Mesenchymal stem cell (in vitro differentiated cells and primary cell): ENCODE measurements around the gene TMEM151A.

Source experiments
- DNase-seq: peaks from one replicate; pipeline ENCODE4 v3.0.0-alpha.2; 2013
- H2AFZ ChIP-seq: one replicate; pipeline ENCODE4 v1.6.1; 2013; ENCODE audit warnings: low read depth, mild to moderate bottlenecking, control low read depth, inconsistent platforms, low read length, moderate library complexity
- H2AK5ac ChIP-seq: 2 replicates; pipeline ENCODE4 v1.6.1; 2013; ENCODE audit warnings: low read length, moderate library complexity, mild to moderate bottlenecking, inconsistent platforms; ENCODE audit not compliant: severe bottlenecking
- H2BK120ac ChIP-seq: one replicate; pipeline ENCODE4 v1.6.1; 2013; ENCODE audit warnings: low read depth, mild to moderate bottlenecking, inconsistent platforms, low read length, moderate library complexity
- H2BK12ac ChIP-seq, 2 experiments: one replicate each; pipeline ENCODE4 v1.6.1; 2013; ENCODE audit warnings: inconsistent platforms in 2 of 2, low read length in 2 of 2, mild to moderate bottlenecking in 2 of 2, moderate library complexity in 2 of 2, control low read depth in 1 of 2
- H2BK15ac ChIP-seq: one replicate; pipeline ENCODE4 v1.6.1; 2013; ENCODE audit warnings: mild to moderate bottlenecking, low read depth, inconsistent platforms; ENCODE audit not compliant: poor library complexity, severe bottlenecking
- H2BK5ac ChIP-seq: 2 replicates; pipeline ENCODE4 v1.6.1; 2013; ENCODE audit warnings: low read depth, mild to moderate bottlenecking, low read length, control low read depth, inconsistent platforms; ENCODE audit not compliant: poor library complexity, severe bottlenecking
- H3K14ac ChIP-seq, 2 experiments: one replicate each; pipeline ENCODE4 v1.6.1; 2013; ENCODE audit warnings: inconsistent platforms in 2 of 2, low read length in 2 of 2, control low read depth in 1 of 2, mild to moderate bottlenecking in 1 of 2, moderate library complexity in 1 of 2
- H3K18ac ChIP-seq, 2 experiments: one replicate each; pipeline ENCODE4 v1.6.1; 2013; ENCODE audit warnings: inconsistent platforms in 2 of 2, low read length in 2 of 2, control low read depth in 1 of 2, low read depth in 1 of 2, mild to moderate bottlenecking in 1 of 2
- H3K23ac ChIP-seq, 2 experiments: one replicate each; pipeline ENCODE4 v1.6.1; 2013; ENCODE audit warnings: inconsistent platforms in 2 of 2, low read length in 2 of 2, mild to moderate bottlenecking in 2 of 2, moderate library complexity in 2 of 2, control low read depth in 1 of 2
- H3K27ac ChIP-seq: 2 replicates; pipeline ENCODE4 v1.5.1; 2013; ENCODE audit warnings: mild to moderate bottlenecking, moderate library complexity, low read length, control low read depth, inconsistent platforms; ENCODE audit not compliant: poor library complexity, severe bottlenecking
- H3K27me3 ChIP-seq, 2 experiments: 2 replicates each; pipeline versions ENCODE4 v1.6.1 to v1.7.0; 2013; ENCODE audit warnings: low read length in 2 of 2, mild to moderate bottlenecking in 2 of 2, moderate library complexity in 2 of 2, control low read depth in 1 of 2, inconsistent platforms in 1 of 2; ENCODE audit not compliant: control insufficient read depth in 1 of 2, insufficient read depth in 1 of 2
- H3K36me3 ChIP-seq, 2 experiments: 2 replicates each; pipeline versions ENCODE4 v1.6.1 to v1.7.0; 2013; ENCODE audit warnings: low read length in 2 of 2, control low read depth in 1 of 2, inconsistent platforms in 1 of 2, low read depth in 1 of 2, mild to moderate bottlenecking in 1 of 2; ENCODE audit not compliant: insufficient read depth in 2 of 2, control insufficient read depth in 1 of 2
- H3K4ac ChIP-seq, 2 experiments: one replicate each; pipeline ENCODE4 v1.6.1; 2013; ENCODE audit warnings: inconsistent platforms in 2 of 2, low read length in 2 of 2, mild to moderate bottlenecking in 2 of 2, moderate library complexity in 2 of 2, control low read depth in 1 of 2, low read depth in 1 of 2
- H3K4me1 ChIP-seq: 2 replicates; pipeline ENCODE4 v1.6.1; 2013; ENCODE audit warnings: low read depth, low read length, control low read depth; ENCODE audit not compliant: control insufficient read depth, insufficient read depth
- H3K4me2 ChIP-seq: 2 replicates; pipeline ENCODE4 v1.6.1; 2013; ENCODE audit warnings: low read length, mild to moderate bottlenecking, inconsistent platforms; ENCODE audit not compliant: poor library complexity, severe bottlenecking
- H3K4me3 ChIP-seq, 2 experiments: 2 replicates each; pipeline versions ENCODE4 v1.5.1 to v1.7.0; 2013; ENCODE audit warnings: low read length in 2 of 2, mild to moderate bottlenecking in 2 of 2, control low read depth in 1 of 2, low read depth in 1 of 2; ENCODE audit not compliant: insufficient read depth in 1 of 2
- H3K79me1 ChIP-seq: replicated peaks from 2 replicates; pipeline ENCODE4 v1.6.1; 2013; ENCODE audit warnings: mild to moderate bottlenecking, control low read depth, low read length, inconsistent platforms; ENCODE audit not compliant: poor library complexity, severe bottlenecking
- H3K9ac ChIP-seq: 2 replicates; pipeline ENCODE4 v1.7.0; 2013; ENCODE audit warnings: mild to moderate bottlenecking, low read length, moderate library complexity
- H3K9me3 ChIP-seq: 2 replicates; pipeline ENCODE4 v1.7.0; 2013; ENCODE audit warnings: mild to moderate bottlenecking, low read length; ENCODE audit not compliant: control insufficient read depth
- H4K8ac ChIP-seq: one replicate; pipeline ENCODE4 v1.6.1; 2013; ENCODE audit warnings: inconsistent platforms, mild to moderate bottlenecking, low read length, moderate library complexity
- H4K91ac ChIP-seq: one replicate; pipeline ENCODE4 v1.6.1; 2013; ENCODE audit warnings: mild to moderate bottlenecking, low read length, inconsistent platforms
- WGBS: methylation state at CpG from one replicate; pipeline ENCODE4 v1.1.7; 2013; ENCODE audit warnings: mixed read lengths; 5-methylcytosine and 5-hydroxymethylcytosine counted together

Gene TMEM151A

DNA sequence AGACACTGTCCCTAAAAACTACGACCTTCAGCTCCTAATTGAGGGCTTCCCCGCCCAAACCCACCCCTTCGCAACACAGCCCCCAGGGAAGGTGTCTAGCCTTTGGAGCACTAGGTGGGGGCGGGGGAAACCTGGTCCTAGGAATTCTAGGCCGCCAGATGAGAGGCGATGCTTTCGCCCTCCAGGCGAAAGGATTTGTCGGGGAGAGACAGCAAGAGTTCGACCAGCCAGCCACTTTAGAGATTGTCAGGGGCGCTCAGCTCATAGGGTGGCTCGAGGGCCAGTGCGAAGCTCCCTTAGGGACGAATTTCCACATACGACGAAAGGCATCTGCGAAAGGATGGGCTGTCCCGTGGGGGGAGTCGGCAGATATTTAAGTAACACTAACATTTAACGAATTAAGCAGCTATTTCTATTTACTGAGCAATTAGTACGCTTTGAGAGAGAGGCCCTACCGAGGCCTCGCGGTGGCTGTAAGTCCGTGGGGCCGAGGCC, 19.8 kb downstream of the TMEM151A start:
- Histone ChIP-seq H3K27me3 (peaks cover 0 to 5% of the 10 kb centered on the region in 2 experiments), H2AK5ac (no peak overlapping the region), H3K4me2 (no peak overlapping the region), H3K18ac (peak overlapping the region in 1 of 2 experiments; percentile 28), H3K79me1 (peaks cover 3% of the 10 kb centered on the region), H2AFZ (no peak overlapping the region), H4K8ac (no peak overlapping the region), H3K9me3 (no peaks in the 10 kb centered on the region), H3K27ac (peak overlapping the region; percentile 92), H2BK5ac (no peak overlapping the region), H3K36me3 (peaks cover 8 to 17% of the 10 kb centered on the region in 2 experiments), H2BK15ac (peak overlapping the region; percentile 92), H3K4me1 (peaks cover 31% of the 10 kb centered on the region), H3K9ac (peak overlapping the region; percentile 77), H3K4ac (no peak overlapping the region), H2BK120ac (no peak overlapping the region), H2BK12ac (no peak overlapping the region), H3K23ac (no peak overlapping the region), H3K14ac (no peak overlapping the region), H4K91ac (no peak overlapping the region), H3K4me3 (peak overlapping the region in 1 of 2 experiments; percentile 73)
- WGBS, result 34% methylated on average over 19 of the region's 26 CpGs
- DNase-seq, result no peak

- WGBS, result under 1% methylated on average over 42 of the region's 44 CpGs
- Histone ChIP-seq H4K91ac (peak overlapping the region; percentile 89), H3K36me3 (peaks cover 8 to 17% of the 10 kb centered on the region in 2 experiments)
Measured at GRCh38 chr11:66311965-66312548, 20.4 kb downstream of the TMEM151A start.

DNA sequence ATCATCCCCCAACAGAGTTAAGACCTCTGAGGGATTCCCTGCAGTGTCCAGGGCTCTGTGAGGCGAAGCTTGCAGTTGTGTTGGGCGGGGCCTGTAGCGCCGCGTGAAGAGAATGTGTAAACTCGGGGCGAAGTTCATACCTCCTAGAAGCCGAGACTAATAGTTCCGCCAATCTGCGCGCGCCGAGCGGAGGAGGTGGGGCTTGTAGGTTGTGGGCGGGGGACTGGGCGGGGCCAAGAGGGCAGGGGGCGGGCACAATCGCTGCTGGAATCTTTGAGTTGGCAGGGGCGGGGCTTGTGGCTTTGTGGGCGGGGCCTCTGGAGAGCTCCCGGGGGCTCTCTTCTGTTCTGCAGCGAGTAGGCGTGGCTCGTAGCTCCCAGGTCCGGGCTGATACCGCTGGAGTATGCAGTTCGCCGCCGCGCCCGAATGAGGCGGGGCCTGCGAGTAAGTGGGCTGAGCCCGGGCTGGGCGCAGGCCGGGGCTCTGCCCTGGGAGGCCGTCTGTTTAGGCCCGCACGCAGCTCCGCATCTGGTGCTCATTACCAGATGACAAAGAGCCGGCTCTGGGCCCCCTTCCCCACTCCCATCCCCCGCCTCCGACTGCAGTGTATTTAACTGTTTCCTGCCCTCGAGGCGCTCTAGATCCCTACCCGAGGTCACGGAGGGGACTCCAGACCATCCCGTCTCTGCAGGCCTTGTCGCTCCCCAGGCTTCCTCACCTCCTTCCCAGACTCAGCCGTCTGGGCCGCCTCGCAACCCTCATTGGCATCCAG, 21.0 kb downstream of the TMEM151A start:
- Histone ChIP-seq H2BK15ac (no peak overlapping the region), H2BK5ac (peak overlapping the region; percentile 48), H4K91ac (peak overlapping the region; percentile 96), H2AK5ac (peak overlapping the region; percentile 33), H4K8ac (peak overlapping the region; percentile 98), H3K9me3 (no peaks in the 10 kb centered on the region), H3K9ac (peak overlapping the region; percentile 94), H3K4me1 (peaks cover 43% of the 10 kb centered on the region), H3K18ac (peak overlapping the region; percentile 98 to 99), H3K27ac (peak overlapping the region; percentile 95), H2BK120ac (peak overlapping the region; percentile 94), H3K36me3 (peaks cover 8 to 17% of the 10 kb centered on the region in 2 experiments), H3K4ac (peak overlapping the region; percentile 79 to 90), H2AFZ (peak overlapping the region; percentile 29), H3K79me1 (peaks cover 5% of the 10 kb centered on the region), H3K4me3 (peak overlapping the region; percentile 54 to 99), H3K27me3 (peaks cover 0 to under 1% of the 10 kb centered on the region in 2 experiments), H2BK12ac (peak overlapping the region; percentile 87 to 96), H3K4me2 (peak overlapping the region; percentile 88), H3K14ac (peak overlapping the region in 1 of 2 experiments; percentile 14), H3K23ac (no peak overlapping the region)
- peak; percentile 99 for DNase-seq
- under 1% methylated on average over 47 of the region's 52 CpGs for WGBS

More at GRCh38 chr11:66311965-66312548, 20.4 kb downstream of the TMEM151A start:
- H3K79me1 ChIP-seq, result peaks cover 5% of the 10 kb centered on the region
- peak overlapping the region; percentile 88 for H3K4me2 ChIP-seq
- H3K27ac ChIP-seq, result peak overlapping the region; percentile 92
- no peak overlapping the region for H3K23ac ChIP-seq
- peak overlapping the region; percentile 54 to 73 for H3K4me3 ChIP-seq
- H3K9ac ChIP-seq, result peak overlapping the region; percentile 77
- H2AK5ac ChIP-seq, result no peak overlapping the region
- H2BK12ac ChIP-seq, result peak overlapping the region; percentile 49 to 87
- H2BK120ac ChIP-seq, result peak overlapping the region; percentile 91
- no peak overlapping the region for H3K14ac ChIP-seq
- H3K4ac ChIP-seq, result peak overlapping the region; percentile 22 to 78
- peak overlapping the region; percentile 29 for H2AFZ ChIP-seq
- H2BK5ac ChIP-seq, result peak overlapping the region; percentile 5
- H3K27me3 ChIP-seq, result peaks cover 0 to 5% of the 10 kb centered on the region in 2 experiments
- peak overlapping the region; percentile 86 to 95 for H3K18ac ChIP-seq
- DNase-seq, result peak; percentile 94
- peak overlapping the region; percentile 87 for H2BK15ac ChIP-seq
- peak overlapping the region; percentile 80 for H4K8ac ChIP-seq
- no peaks in the 10 kb centered on the region for H3K9me3 ChIP-seq
- H3K4me1 ChIP-seq, result peaks cover 37% of the 10 kb centered on the region
